ENCODE data around the gene AP4S1.

DNA sequence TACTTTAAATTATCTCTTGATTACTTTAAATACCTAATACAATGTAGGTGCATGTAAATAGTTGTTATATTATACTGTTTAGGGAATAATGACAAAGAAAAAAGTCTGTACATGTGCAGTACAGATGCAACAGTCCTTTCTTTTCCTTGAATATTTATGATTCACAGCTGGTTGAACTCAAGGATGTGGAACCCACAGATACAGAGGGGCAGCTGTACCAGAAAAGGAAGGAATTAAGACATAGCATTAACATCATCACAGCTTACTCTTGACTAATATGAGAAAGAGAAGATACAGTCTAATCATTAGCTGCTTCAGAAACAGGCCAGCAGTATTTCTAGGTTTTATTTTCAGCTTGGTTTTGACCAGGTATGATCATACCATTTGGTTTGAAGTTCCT is 34.7 kb upstream of the AP4S1 start:
- no peak for TF ChIP-seq NANOG (IDR thresholded peaks at IDR 0.05; ENCODE audit: insufficient read depth, low read depth, low read length, poor library complexity, severe bottlenecking)
- TF ChIP-seq CTCF (IDR thresholded peaks at IDR 0.05; ENCODE audit: control extremely low read depth in 1 of 3, insufficient read depth in 1 of 3, low read depth in 1 of 3, low read length in 3 of 3) = no peak
- no peak for TF ChIP-seq EZH2 (IDR thresholded peaks at IDR 0.05; ENCODE audit: low read depth, low read length, severe bottlenecking)
- TF ChIP-seq POLR2A (IDR thresholded peaks at IDR 0.05; ENCODE audit: control extremely low read depth in 1 of 2, low read depth in 2 of 2, low read length in 2 of 2) = no peak
- TF ChIP-seq SP4 (IDR thresholded peaks at IDR 0.05; ENCODE audit: low read length) = no peak
- TF ChIP-seq, protein P1, sequence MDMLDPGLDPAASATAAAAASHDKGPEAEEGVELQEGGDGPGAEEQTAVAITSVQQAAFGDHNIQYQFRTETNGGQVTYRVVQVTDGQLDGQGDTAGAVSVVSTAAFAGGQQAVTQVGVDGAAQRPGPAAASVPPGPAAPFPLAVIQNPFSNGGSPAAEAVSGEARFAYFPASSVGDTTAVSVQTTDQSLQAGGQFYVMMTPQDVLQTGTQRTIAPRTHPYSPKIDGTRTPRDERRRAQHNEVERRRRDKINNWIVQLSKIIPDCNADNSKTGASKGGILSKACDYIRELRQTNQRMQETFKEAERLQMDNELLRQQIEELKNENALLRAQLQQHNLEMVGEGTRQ (IDR thresholded peaks at IDR 0.05; ENCODE audit: low read length) = no peak
- TF ChIP-seq ZNF274 (IDR thresholded peaks at IDR 0.05; ENCODE audit: borderline replicate concordance, extremely low read depth, low read length) = no peak
- TF ChIP-seq, protein P2, sequence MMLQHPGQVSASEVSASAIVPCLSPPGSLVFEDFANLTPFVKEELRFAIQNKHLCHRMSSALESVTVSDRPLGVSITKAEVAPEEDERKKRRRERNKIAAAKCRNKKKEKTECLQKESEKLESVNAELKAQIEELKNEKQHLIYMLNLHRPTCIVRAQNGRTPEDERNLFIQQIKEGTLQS (IDR thresholded peaks at IDR 0.05; ENCODE audit: insufficient read depth, low read depth, low read length) = no peak
- no peak for TF ChIP-seq SP1 (IDR thresholded peaks at IDR 0.05; ENCODE audit: low read depth, low read length)
- no peak for TF ChIP-seq POLR2AphosphoS5 (IDR thresholded peaks at IDR 0.05; ENCODE audit: low read depth, low read length)
- TF ChIP-seq TBP (IDR thresholded peaks at IDR 0.05; ENCODE audit: low read depth, low read length) = no peak
- no peak for TF ChIP-seq RAD21 (IDR thresholded peaks at IDR 0.05 in 1 of 2, conservative IDR thresholded peaks at IDR 0.05 in 1 of 2; ENCODE audit: low read depth in 2 of 2, low read length in 2 of 2)
